PFSK-1 (cell line): ENCODE measurements around the gene MYMK.

Source experiments
- FOXP2 ChIP-seq: optimal IDR thresholded peaks from 2 replicates; pipeline ENCODE3; 2011; ENCODE audit warnings: borderline replicate concordance, control low read depth, inconsistent platforms; ENCODE audit not compliant: insufficient read depth; ENCODE audit errors: extremely low read length, extremely low read depth
- POLR2AphosphoS5 ChIP-seq: IDR thresholded peaks from 2 replicates; pipeline ENCODE4 v1.6.1; 2012; ENCODE audit warnings: low read depth, mild to moderate bottlenecking, control low read depth, low read length, moderate library complexity
- REST ChIP-seq, 2 experiments: IDR thresholded peaks; 2 replicates each; pipeline versions ENCODE4 v1.6.1 to v1.8.0; 2011 to 2012; ENCODE audit warnings: low read depth in 2 of 2, low read length in 2 of 2, control low read depth in 1 of 2, inconsistent platforms in 1 of 2, mild to moderate bottlenecking in 1 of 2, moderate library complexity in 1 of 2; ENCODE audit not compliant: insufficient read depth in 1 of 2
- SIN3A ChIP-seq: IDR thresholded peaks from 2 replicates; pipeline ENCODE4 v1.6.1; 2012; ENCODE audit warnings: mild to moderate bottlenecking, low read length, moderate library complexity, borderline replicate concordance; ENCODE audit not compliant: insufficient read depth
- TAF1 ChIP-seq: IDR thresholded peaks from 2 replicates; pipeline ENCODE4 v1.6.1; 2012; ENCODE audit warnings: low read length, control low read depth, borderline replicate concordance; ENCODE audit not compliant: insufficient read depth

The MYMK gene

DNA sequence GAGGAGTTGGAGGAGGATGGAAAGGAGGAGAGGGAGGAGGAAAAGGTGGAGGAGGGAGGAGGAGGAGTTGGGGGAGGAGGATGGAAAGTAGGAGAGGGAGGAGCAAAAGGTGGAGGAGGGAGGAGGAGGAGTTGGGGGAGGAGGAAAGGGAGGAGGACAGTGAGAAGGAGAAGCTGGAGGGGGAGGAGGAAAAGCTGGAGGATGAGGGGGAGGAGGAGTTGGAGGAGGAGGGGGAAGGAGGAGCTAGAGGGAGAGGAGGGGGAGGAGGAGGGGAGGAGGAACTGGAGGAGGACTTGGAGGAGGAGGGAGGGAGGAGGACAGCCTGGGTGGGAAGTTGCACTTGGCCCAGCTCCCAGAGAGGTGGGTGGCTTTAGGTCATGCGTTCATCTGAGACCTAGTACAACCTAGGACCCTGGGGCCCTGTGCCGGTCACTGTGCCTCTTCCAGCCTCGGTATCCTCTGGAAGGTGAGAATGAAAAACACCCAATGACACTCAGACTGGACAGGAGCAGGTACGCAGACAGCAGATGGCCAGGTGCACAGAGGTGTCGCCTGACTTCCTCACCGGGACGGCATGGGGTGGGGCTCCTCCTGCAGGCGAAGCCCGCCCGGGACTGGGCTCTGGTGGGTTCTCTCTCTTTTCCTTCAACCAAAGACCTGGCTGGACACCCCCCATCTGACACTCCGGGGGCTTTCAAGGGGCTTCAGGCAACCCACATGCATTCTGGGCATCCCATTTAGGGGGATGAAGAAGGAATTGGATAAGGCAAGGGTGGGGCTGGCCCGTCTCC, 33.7 kb downstream of the MYMK start:
- no peak for TF ChIP-seq FOXP2
- no peak for TF ChIP-seq POLR2AphosphoS5
- TF ChIP-seq SIN3A: no peak
- no peak for TF ChIP-seq TAF1
- TF ChIP-seq REST (IDR thresholded peaks at IDR 0.05; ENCODE audit: insufficient read depth in 1 of 2, low read depth in 2 of 2, low read length in 2 of 2): no peak

GRCh38 chr9:133490201-133490681, 34.5 kb downstream of the MYMK start:
- no peak for TF ChIP-seq TAF1
- TF ChIP-seq POLR2AphosphoS5: no peak
- no peak for TF ChIP-seq REST (IDR thresholded peaks at IDR 0.05; ENCODE audit: insufficient read depth in 1 of 2, low read depth in 2 of 2, low read length in 2 of 2)

- TF ChIP-seq FOXP2: no peak
- no peak for TF ChIP-seq TAF1
- no peak for TF ChIP-seq POLR2AphosphoS5
- no peak for TF ChIP-seq REST (IDR thresholded peaks at IDR 0.05; ENCODE audit: insufficient read depth in 1 of 2, low read depth in 2 of 2, low read length in 2 of 2)
- no peak for TF ChIP-seq SIN3A
These were observed 35.2 kb downstream of the MYMK start for GRCh38 chr9:133489253-133490190.

GRCh38 chr9:133488686-133489252, 36.0 kb downstream of the MYMK start:
- TF ChIP-seq FOXP2 (no peak), REST (IDR thresholded peaks at IDR 0.05; ENCODE audit: insufficient read depth in 1 of 2, low read depth in 2 of 2, low read length in 2 of 2) (no peak), TAF1 (no peak), POLR2AphosphoS5 (no peak), SIN3A (no peak)
